Stomach (tissue), 9 donors: ENCODE measurements around the gene SLC38A5. TPM values are rescaled to one million over a fixed set of nuclear protein-coding genes. Genes with fewer than 3 reads are reported as not detected.

Experiments used
- DNase-seq, 2 donors: peaks; one replicate each; pipeline versions ENCODE4 v3.0.0 to v3.0.0-alpha.2; 2013 to 2019
- H3K27ac ChIP-seq, 5 donors: fragments of 200-600 bp in 4 of 5; sonication (generic) in 4 of 5; one replicate each; pipeline ENCODE4 v1.5.1; 2013 to 2019; ENCODE audit warnings: mild to moderate bottlenecking in 1 of 5, moderate library complexity in 1 of 5
- H3K27me3 ChIP-seq, 3 donors: fragments of 200-600 bp; sonication (generic); one replicate each; pipeline ENCODE4 v1.5.1; 2017 to 2019; ENCODE audit warnings: mixed run types in 1 of 3
- H3K36me3 ChIP-seq, 4 donors: fragments of 200-600 bp; sonication (generic); 1 replicate in 3 of 4; 2 replicates in 1 of 4; pipeline ENCODE4 v1.5.1; 2016 to 2019
- H3K4me1 ChIP-seq, 4 donors: fragments of 200-600 bp; sonication (generic); one replicate each; pipeline ENCODE4 v1.5.1; 2016 to 2019
- H3K4me3 ChIP-seq, 4 donors: fragments of 200-600 bp; sonication (generic) in 3 of 4; one replicate each; pipeline ENCODE4 v1.5.1; 2016 to 2019; ENCODE audit warnings: mild to moderate bottlenecking in 1 of 4
- H3K9me3 ChIP-seq, 4 donors: fragments of 200-600 bp; sonication (generic); one replicate each; pipeline ENCODE4 v1.5.1; 2016 to 2019
- EP300 ChIP-seq: sonication (generic); formaldehyde crosslinking; IDR thresholded peaks from one replicate; pipeline ENCODE4 v1.6.1; 2017; ENCODE audit warnings: antibody characterized with exemption
- POLR2A ChIP-seq, 4 donors: fragments of 450-650 bp; IDR thresholded peaks; one replicate each; pipeline ENCODE4 v1.6.1; 2016; ENCODE audit warnings: antibody characterized with exemption in 4 of 4, control low read depth in 2 of 4, mild to moderate bottlenecking in 1 of 4, moderate library complexity in 1 of 4
- POLR2AphosphoS5 ChIP-seq, 3 donors: sonication (generic); formaldehyde crosslinking; IDR thresholded peaks; one replicate each; pipeline ENCODE4 v1.6.1; 2016; ENCODE audit warnings: antibody characterized with exemption in 3 of 3
- WGBS, 5 donors: extraction: QIAGEN DNeasy Blood & Tissue Kit in 3 of 5; methylation state at CpG; one replicate each; pipeline versions ENCODE4 v1.1.5 to v1.1.7; 2013 to 2018; 5-methylcytosine and 5-hydroxymethylcytosine counted together
- intact Hi-C: fragments of 100-400 bp; cut with DNase I; formaldehyde crosslinking; loops from one replicate; pipeline ENCODE4 v1.15.1; 2023; ENCODE audit warnings: low total_unique reads
- polyA plus RNA-seq, 3 donors: library from polyadenylated mRNA; stranded (reverse); fragments of 200-250 nt; gene quantifications; one replicate each; pipeline ENCODE4 v1.2.3, GENCODE V29; 2013
- total RNA-seq, 5 donors: library from RNA; depleted of rRNA; stranded (reverse); fragments of >200 nt; gene quantifications; one replicate each; pipeline versions ENCODE4 v1.1.0 to v1.2.3, GENCODE V29; 2014 to 2016
- TF ChIP-seq, protein P1 (sequence below), 7 experiments: fragments of 450-650 bp in 4 of 7; fragments of 200-600 bp in 3 of 7; sonication (generic) in 3 of 7; IDR thresholded peaks; one replicate each; pipeline ENCODE4 v1.5.1; 2016 to 2019; ENCODE audit warnings: antibody characterized with exemption in 7 of 7, control low read depth in 2 of 7, mild to moderate bottlenecking in 1 of 7
- donor health status: healthy with polysubstance abuse.
- donor health status: Bipolar disorder and iron deficiency.
- donor health status: healthy.

Gene SLC38A5
- total and polyA plus RNA-seq, 8 donors = 4.1 to 45.8 (median 19.1) TPM

DNA sequence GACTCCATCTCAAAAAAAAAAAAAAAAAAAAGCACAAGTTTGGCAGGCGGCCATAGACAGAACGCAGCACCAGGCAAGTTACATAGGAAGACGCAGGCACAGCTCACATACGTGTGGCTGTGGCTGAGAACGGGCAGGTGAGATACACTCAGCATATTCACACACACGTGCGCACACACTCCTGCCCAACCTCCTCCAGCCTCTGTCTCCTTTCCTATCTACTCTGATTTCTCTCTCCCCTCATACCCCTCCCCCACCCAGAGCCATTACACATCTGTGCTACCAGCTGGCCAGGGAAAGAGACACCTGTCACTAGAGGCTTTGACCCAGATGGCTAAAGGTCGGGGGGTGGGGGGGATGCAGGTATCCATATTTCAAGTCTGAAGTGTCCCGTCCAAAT lies 2.2 kb upstream of the SLC38A5 start:
- TF ChIP-seq, protein P1, sequence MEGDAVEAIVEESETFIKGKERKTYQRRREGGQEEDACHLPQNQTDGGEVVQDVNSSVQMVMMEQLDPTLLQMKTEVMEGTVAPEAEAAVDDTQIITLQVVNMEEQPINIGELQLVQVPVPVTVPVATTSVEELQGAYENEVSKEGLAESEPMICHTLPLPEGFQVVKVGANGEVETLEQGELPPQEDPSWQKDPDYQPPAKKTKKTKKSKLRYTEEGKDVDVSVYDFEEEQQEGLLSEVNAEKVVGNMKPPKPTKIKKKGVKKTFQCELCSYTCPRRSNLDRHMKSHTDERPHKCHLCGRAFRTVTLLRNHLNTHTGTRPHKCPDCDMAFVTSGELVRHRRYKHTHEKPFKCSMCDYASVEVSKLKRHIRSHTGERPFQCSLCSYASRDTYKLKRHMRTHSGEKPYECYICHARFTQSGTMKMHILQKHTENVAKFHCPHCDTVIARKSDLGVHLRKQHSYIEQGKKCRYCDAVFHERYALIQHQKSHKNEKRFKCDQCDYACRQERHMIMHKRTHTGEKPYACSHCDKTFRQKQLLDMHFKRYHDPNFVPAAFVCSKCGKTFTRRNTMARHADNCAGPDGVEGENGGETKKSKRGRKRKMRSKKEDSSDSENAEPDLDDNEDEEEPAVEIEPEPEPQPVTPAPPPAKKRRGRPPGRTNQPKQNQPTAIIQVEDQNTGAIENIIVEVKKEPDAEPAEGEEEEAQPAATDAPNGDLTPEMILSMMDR (IDR thresholded peaks at IDR 0.05) = no peak
- no peak for TF ChIP-seq POLR2AphosphoS5 (IDR thresholded peaks at IDR 0.05)
- Histone ChIP-seq H3K4me1 (peaks cover 3 to 17% (median 13%) of the 10 kb centered on the region in 4 donors), H3K4me3 (no peak overlapping the region), H3K36me3 (no peaks in the 10 kb centered on the region), H3K9me3 (no peaks in the 10 kb centered on the region), H3K27me3 (no peaks in the 10 kb centered on the region), H3K27ac (no peak overlapping the region)
- intact Hi-C loops = no loop called here
- 67 to 84% (median 70%) methylated on average over 4 to 9 of the region's 9 CpGs for WGBS, 5 donors
- no peak for DNase-seq

DNA sequence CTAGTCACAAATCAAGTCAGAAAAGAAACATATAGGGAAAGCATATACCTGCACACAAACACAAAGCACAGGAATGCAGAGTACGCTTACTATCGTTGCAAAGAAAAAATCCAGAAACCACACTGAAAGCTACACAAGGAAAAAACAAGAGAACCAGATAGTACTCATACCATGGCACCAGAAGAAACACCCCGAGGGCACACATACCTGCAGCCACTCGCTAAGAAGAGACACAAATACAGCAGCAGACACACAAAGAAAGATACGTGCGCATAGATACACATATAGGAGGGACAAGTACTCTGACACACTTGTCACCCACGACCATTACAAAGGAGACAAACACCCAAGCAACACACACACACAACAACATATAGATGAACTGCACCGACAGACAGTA lies 1.4 kb upstream of the SLC38A5 start:
- Histone ChIP-seq H3K36me3 (no peaks in the 10 kb centered on the region), H3K27ac (no peak overlapping the region), H3K4me3 (no peak overlapping the region), H3K27me3 (no peaks in the 10 kb centered on the region), H3K4me1 (peaks cover 3 to 17% (median 10%) of the 10 kb centered on the region in 4 donors), H3K9me3 (no peaks in the 10 kb centered on the region)
- no peak for DNase-seq
- WGBS, 5 donors = 81 to 92% (median 85%) methylated on average over 8 of the region's 8 CpGs
- intact Hi-C loops = no loop called here
- TF ChIP-seq POLR2AphosphoS5 (IDR thresholded peaks at IDR 0.05) (no peak), EP300 (no peak), POLR2A (IDR thresholded peaks at IDR 0.05) (no peak)
- TF ChIP-seq, protein P1 (IDR thresholded peaks at IDR 0.05) = no peak

DNA sequence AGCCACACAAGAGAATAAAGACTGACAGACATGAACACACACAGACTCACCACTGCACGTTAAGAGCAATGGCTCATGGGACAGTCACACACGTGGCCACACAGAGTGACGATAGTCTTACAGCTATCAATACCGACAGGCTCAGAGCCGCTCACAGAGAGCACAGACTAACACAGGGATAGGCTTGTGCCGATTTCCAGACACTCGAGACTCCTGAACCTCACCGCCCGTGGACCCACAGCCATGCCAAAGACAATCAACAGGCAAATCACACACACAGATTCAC lies 716 bp upstream of the SLC38A5 start:
- Histone ChIP-seq H3K27me3 (no peaks in the 10 kb centered on the region), H3K4me3 (no peak overlapping the region), H3K9me3 (no peaks in the 10 kb centered on the region), H3K27ac (no peak overlapping the region), H3K36me3 (no peaks in the 10 kb centered on the region), H3K4me1 (peaks cover 3 to 17% (median 10%) of the 10 kb centered on the region in 4 donors)
- intact Hi-C loops = no loop called here
- WGBS, 5 donors = 69 to 98% (median 87%) methylated on average over 7 to 9 of the region's 9 CpGs
- DNase-seq = no peak
- TF ChIP-seq POLR2AphosphoS5 (IDR thresholded peaks at IDR 0.05) = no peak

DNA sequence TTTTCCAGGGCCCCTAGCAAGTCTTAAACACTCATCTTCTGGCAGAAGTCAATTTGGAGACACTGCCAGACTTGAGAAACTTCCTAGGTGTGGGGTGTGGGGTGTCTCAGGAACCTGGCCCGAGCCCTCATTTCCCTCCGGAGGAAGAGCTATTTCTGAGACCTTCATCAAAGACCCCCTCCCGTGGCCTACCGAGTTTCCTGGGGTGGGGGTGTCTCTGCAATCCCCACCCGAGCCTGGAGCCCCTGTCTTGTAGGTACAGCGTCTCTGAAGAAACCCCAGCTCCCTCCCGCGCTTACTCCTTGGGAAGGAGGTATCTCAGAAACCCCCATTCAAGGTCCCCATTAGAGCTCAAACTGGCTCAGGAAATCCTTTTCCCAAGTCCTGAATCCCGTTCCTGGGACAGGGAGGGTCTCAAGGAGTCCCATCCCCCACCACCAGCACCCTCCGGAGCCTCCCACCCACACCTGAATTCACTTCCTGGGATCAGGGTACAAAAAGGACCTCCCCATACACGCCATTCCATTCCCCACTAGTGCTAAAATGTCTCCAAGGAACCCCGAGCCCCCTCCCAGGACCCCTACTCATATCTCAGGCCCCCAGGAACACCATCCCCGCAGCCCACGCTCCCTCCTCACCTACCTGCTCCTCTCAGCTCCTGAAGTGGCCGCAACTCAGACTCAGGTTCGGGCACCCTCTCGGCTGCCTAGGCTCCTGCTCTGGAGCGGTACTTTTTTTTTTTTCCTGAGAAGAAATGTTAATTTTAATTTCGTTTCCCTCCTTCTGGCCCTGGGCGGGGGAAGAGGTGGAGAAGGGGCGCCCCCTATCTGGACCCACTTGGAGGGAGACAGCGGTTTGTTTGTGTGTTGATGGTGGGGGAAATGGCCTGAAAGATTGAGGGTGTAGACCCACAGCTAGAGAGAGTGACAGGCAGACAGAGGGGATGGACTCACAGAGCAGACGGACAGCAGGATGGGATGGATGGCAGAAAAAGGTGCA lies 1.1 kb downstream of the SLC38A5 start:
- Histone ChIP-seq H3K9me3 (no peaks in the 10 kb centered on the region), H3K27ac (no peak overlapping the region), H3K27me3 (no peaks in the 10 kb centered on the region), H3K36me3 (no peaks in the 10 kb centered on the region), H3K4me1 (peaks cover 0 to 8% (median 4%) of the 10 kb centered on the region in 4 donors), H3K4me3 (peak overlapping the region; percentile 29 to 44 (median 32))
- intact Hi-C loops = no loop called here
- TF ChIP-seq POLR2A (IDR thresholded peaks at IDR 0.05) (no peak), POLR2AphosphoS5 (IDR thresholded peaks at IDR 0.05) (no peak), EP300 (no peak)
- TF ChIP-seq, protein P1 (IDR thresholded peaks at IDR 0.05) = no peak
- WGBS, 5 donors = 39 to 59% (median 54%) methylated on average over 19 to 23 of the region's 23 CpGs
- no peak for DNase-seq

DNA sequence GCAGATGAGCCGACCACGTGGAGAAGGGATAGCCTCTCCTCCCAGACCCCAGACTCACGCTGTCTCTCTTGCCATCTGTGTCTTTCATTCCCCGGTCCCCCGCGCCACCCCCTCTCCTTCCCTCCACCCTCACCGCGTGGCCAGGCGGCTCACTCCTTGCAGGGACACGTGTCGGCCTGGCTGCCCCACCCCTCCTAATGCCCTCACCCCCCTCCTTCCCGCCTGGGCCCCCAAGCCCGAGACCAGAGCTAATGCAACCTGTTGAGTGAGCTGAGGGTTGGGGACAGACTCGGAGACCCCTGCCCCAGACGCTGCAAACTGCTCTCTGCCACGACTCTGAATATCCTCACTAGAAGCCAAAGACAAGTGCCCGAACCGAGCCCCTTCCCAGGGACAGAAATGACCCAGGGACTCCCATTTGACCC lies 1.8 kb downstream of the SLC38A5 start:
- TF ChIP-seq POLR2AphosphoS5 (IDR thresholded peaks at IDR 0.05) = no peak
- TF ChIP-seq EP300 = no peak
- no peak for TF ChIP-seq POLR2A (IDR thresholded peaks at IDR 0.05)
- TF ChIP-seq, protein P1 (IDR thresholded peaks at IDR 0.05) = no peak
- WGBS, 5 donors = 0 to 42% (median 5%) methylated on average over 3 to 18 of the region's 18 CpGs
- no peak overlapping the region for H3K27ac ChIP-seq
- H3K4me1 ChIP-seq = peaks cover 0 to 8% (median 4%) of the 10 kb centered on the region in 4 donors
- H3K4me3 ChIP-seq = peak overlapping the region; percentile 29 to 44 (median 32)
- no peaks in the 10 kb centered on the region for H3K9me3 ChIP-seq
- H3K27me3 ChIP-seq = no peaks in the 10 kb centered on the region
- intact Hi-C loops = no loop called here
- no peaks in the 10 kb centered on the region for H3K36me3 ChIP-seq
- peak; percentile 43 to 53 for DNase-seq
